HG03139 (cell line): ENCODE results near the gene DENND1A.

Source experiments
- ATAC-seq: cut with Tn5 transposase; IDR thresholded peaks from one replicate; pipeline ENCODE4 v1.9.1; 2021; ENCODE audit not compliant: unreplicated experiment

The DENND1A gene

GRCh38 chr9:123421801-123422455 lies 508.0 kb downstream of the DENND1A start:
- ATAC-seq: no peak

DNA sequence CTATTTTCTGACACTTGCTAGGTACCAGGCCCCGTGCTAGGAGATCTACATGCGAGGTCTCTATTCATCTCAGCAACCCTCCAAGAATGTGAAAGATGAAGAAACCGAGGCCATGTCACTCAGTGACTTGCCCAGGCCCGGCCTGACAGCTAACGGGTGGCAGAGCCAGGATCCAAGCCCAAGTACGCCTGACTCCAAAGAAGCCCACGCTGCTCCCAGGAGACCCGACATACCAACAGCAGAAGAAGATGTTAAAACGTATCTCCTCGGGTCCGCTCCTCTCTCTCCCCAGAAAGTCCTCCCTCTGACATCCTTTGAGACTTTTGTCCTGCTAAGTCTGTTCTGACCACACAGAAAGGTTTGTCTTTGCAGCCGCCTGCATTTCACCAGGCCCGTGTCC lies 508.7 kb downstream of the DENND1A start:
- no peak for ATAC-seq

- ATAC-seq: no peak
Observed at GRCh38 chr9:123420592-123421111, 509.3 kb downstream of the DENND1A start.

- ATAC-seq: no peak
Observed at GRCh38 chr9:123419721-123420591, 510.0 kb downstream of the DENND1A start.

DNA sequence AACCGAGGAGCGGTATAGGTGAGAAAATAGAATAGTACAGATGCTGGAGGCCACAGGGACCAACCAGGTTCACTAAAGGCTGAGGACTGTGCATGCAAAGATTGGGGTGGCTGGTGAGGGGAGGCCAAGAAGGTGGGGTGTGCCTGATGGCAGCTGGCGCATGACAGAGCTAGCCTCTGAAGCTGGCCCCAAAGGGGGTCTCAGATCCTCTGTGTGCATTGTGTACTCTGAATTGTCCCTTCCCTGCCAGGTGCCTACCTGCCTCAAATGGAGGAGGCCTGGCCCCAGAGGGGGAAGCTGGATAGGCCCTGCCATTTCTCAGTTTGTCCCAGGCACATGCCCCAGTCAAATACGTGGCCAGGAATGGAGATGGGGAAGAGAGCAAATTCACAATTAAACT lies 510.8 kb downstream of the DENND1A start:
- no peak for ATAC-seq

GRCh38 chr9:123418506-123418905 lies 511.4 kb downstream of the DENND1A start:
- ATAC-seq: no peak

- ATAC-seq: no peak
Observed at GRCh38 chr9:123418052-123418430, 511.9 kb downstream of the DENND1A start.

DNA sequence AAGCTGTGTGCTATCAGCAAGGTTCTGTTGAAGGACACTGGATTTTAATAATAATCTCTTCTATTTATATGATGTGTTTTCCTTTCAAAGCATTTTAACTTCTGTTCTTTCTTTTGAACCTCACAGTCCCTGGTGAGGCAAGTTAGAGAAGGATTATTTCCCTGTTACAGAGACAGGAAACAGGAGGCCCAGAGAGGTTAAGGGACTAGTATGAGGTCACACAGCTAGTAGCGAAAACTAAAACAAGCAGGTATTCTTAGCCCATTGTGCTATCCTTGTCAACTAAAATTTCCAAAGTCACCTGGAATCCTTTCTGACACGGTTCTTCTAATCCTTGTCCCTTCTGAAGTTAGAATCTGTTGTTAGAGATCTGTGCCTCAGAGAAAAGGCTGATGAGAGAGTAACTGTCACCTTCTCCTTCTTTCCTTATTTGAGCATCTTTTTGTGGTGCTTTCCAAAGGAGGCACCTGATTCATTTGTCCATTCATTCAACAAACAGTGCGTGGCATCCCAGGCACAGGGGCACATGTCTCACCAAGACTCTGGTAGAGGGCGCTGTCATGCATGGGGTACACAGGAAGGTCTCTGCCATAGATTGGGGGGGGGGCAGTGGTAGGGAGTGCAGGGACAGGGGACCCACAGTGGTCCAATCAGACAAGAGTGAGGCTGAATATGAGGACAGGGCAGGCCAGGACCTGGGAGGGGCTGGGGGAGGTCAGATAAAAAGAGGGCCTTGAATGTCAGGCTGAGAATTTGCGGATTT lies 512.5 kb downstream of the DENND1A start:
- ATAC-seq: no peak

DNA sequence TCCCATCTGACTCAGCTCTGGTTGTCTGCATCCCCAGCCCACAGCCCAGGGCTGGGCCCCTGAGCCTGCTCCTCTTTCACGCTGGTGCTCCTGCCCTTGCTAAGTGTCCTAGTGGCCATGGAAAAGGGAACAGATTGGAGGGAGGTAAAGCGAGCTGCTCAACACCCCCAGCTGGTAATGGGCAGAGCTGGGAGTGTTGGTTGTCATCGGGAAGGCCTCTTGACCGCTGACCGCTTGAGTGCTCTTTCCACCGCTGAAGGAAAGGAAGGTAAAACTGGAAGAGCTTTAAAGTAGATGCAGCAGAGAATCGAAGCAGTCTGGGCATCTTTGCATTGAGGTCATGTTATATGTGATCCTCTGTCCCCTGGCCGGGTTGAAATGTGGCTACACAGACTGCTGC lies 513.8 kb downstream of the DENND1A start:
- ATAC-seq: no peak

DNA sequence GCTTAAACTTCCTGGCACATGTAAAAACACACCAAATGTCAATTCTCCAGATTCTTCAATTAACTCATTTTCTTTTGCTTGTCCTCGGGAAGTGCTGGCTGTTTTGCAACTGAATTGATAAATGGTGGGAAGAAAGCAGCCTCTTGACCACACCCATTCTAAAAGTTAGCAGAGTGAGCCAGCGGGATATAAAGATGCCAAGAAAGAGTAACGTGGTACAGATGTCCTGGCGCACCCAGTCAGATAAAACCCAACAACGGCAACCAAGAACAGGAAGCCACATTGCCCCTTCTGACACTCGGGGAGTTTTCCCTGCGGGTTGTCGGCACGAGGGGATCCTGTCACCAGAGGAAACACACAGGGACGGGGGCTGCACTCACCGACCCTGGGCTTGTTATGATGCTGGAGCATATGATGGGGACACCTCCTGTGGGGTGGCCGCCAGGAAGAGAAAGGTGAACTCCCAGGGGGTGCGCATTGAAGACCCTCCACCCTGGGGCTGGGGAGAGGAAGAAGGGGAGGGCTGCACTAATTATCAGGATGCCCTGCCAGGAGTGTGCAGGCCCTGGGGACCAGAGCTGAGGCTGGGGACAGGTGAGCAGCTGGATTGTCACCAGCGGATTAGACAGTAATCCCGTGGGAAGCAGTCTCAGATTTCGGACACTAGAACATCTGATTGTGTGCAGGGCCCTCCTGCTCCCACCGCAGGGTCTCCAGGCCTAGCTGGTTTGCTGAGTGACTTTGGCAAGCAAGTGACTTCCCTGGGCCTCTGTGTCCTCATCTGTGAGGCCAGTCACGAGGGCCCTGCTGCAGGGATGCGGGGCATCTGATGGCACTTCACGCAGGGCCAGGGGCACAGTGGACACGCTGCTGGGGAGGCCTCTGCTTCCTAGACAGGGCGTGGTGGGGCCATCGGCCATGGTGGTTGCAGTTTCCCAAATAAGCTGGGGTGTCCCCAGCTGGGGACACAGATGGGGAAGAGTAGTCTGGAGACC lies 514.7 kb downstream of the DENND1A start:
- no peak for ATAC-seq

DNA sequence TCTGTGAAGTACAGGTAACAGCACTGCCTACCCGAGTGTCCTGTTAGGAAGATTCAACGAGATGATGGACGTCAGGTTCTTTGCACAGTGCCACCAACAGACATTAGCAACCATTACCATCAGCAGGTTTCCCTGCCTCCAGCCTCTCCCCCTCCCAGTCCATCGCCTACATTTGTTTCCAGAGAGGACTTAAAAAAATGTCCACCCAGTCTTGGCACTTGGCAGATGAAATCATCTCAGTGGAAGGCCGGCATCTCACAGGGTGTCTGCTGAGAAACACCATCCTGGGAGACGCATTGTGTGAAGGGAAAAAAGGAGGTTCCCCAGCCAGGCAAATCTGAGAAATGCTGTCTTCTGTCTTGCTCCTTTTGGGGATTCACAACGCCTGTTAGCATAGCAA lies 515.7 kb downstream of the DENND1A start:
- no peak for ATAC-seq

DNA sequence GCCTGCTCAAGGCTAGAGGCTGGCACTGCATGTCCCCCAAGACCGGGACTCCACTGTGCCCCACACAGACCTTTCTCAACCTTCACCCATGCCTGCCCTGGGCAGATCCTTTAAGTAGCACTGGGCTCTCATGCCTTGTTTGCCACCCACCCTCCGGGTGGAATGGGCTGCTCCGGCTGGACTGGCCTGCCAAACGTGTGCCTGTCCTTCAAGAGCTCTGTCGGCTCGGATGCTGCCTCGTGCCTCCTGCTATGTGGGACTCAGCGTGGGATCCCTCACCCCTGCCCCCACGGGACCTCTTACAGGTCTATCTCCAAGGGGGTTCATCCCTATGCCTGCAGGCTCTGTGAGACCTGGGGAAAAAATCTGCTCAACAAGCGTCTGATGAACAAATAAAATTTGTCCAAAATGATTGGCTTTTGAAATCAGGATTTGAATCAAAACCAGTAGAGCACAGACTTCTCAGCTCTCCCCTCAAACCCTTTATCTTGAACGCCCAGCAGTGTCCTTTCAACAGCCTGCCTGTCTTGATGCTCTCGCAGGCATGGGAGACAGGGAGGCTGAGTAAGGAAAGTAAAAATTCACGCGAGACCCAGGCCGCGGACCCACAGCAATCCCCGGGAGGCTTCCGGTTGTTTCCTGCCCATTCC lies 517.6 kb downstream of the DENND1A start:
- ATAC-seq: no peak

DNA sequence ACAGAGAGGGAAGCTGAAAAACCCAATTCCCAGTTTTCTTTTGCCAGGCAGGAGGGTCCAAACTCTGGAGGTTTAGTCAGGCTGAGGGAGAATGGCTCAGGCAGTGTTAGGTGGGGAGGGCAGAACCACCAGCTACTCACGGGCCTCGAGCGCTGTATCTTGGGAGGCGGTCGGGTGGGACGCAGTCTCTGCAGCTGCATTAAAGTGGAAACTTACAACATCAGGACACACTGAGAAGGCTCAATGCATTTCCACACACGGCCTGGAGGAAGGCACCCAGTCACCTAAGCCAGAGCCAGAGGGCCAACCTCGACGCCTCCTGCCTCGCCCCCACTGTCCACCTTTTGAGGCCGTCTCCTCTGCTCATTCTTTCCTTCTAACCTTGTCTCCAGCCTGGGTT lies 518.3 kb downstream of the DENND1A start:
- ATAC-seq: no peak

DNA sequence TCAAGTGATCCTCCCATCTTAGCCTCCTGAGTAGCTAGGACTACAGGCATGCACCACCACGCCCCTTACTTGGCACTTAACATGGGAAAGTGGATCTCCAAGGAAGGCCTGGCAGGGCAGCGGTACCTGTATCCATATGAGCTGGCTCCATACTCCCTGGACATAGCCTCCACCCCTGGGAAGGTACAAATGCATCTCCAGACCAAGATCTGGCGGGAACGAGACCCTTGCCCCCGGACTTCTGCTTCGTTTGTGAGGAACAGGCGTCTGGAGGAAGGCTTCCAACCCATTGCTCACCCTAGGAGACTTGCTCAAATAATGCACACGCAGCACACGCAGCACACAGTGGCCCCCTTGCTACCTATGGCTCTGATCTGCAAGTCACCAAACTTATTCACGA lies 518.7 kb downstream of the DENND1A start:
- no peak for ATAC-seq

DNA sequence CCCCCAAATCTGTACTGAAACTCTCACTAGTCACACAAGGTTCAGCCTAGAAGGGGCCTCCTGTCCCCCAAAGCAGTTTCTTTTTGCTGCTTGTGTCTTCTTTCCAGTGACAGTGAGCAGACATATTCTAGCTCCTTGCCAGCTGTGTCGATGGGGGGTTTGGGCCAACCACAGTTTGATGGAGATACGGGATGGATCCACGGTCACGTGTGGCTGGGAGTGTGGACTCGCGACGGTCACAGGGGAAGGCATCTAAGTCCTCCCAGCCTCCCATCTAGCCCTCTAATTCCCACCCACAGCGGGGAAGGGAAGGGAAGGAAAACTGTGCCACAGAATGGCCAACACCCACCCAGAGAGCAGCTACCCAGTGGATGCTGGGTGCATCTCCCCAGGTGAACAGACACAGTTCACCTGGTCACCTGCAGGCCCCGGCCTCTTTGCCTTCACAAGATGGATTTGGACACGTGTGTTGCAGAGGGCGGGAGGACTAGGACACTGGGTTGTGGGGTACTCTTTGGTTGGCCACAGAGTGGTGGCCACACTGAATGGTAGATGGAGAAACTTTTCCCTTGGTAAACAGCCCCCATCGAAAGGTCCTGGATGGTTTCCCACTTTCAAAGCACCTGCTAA lies 519.5 kb downstream of the DENND1A start:
- no peak for ATAC-seq

- no peak for ATAC-seq
Observed at GRCh38 chr9:123408313-123409262, 521.3 kb downstream of the DENND1A start.

DNA sequence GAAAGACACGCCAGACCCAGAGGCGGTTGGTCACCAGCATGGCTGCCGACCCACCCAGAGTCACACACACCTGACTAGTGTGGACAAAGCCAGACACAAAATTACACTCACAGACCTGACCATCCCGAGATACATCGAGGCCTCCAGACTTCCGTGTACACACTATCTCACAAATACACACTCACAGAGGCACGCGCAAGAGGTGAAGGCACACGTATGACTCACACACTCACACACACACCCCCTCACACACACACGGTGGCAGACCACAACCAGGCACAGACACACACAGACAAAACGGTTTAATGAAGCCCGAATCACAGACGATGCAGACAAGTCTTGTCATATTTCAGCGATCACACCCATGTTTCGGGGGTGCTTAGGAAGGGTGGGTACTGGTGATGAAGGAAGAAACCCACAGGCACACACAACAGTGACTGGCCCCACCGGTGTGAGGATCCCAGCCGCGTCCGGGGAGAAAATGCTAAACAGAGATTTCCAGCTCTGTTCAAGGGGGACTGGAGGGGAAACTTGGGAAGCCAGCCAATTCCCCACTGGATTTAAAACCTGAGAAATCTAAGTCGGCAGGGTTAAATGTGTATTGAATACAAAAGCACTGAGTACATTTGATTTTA lies 522.6 kb downstream of the DENND1A start:
- ATAC-seq: no peak

DNA sequence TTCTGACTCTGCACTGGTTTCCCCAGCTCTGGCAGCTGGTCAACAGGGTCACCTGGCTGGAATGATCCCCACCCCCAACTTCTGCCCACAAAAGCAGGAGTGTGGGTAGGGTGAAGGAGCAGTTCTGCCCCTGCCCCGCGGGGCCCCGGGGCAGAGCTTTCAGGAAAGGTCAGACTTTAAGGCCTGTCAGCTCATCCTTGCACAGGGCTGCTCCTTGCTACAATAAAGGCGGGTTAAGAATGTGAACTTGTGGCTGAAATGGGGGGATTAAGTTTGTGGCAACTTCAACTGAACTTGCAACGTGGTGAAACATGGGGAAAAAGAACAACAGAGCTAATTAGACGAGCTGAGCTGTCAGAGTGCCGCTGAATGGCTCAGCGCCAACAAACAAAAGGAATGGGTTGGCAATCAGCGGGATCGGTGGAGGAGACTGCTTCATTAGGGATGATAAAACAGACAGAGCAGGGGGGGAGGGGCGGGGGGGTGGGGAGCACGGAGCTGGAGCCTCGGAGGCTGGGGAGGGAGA lies 523.2 kb downstream of the DENND1A start:
- no peak for ATAC-seq
